CD4-positive, alpha-beta T cell treated with Interleukin-4 for 1 hour (primary cell): ENCODE data around the gene FAM118B.

Source experiments
- DNase-seq, 2 donors: peaks; one replicate each; pipeline ENCODE4 v3.0.0-alpha.2; 2020 to 2022

Gene FAM118B

GRCh38 chr11:126186708-126187529 lies 24.7 kb upstream of the FAM118B start:
- DNase-seq = no peak

- no peak for DNase-seq
Measured at GRCh38 chr11:126188332-126189108, 23.1 kb upstream of the FAM118B start.

- no peak for DNase-seq
Measured at GRCh38 chr11:126189109-126189929, 22.3 kb upstream of the FAM118B start.

- no peak for DNase-seq
Measured at GRCh38 chr11:126190792-126191191, 20.8 kb upstream of the FAM118B start.

- no peak for DNase-seq
Measured at GRCh38 chr11:126191379-126192073, 20.1 kb upstream of the FAM118B start.

GRCh38 chr11:126192361-126192760 lies 19.2 kb upstream of the FAM118B start:
- DNase-seq = no peak

GRCh38 chr11:126193038-126193478 lies 18.5 kb upstream of the FAM118B start:
- DNase-seq = no peak

GRCh38 chr11:126194121-126194543 lies 17.4 kb upstream of the FAM118B start:
- peak; percentile 21 to 45 for DNase-seq

GRCh38 chr11:126195119-126195518 lies 16.5 kb upstream of the FAM118B start:
- no peak for DNase-seq

GRCh38 chr11:126197277-126197939 lies 14.2 kb upstream of the FAM118B start:
- no peak for DNase-seq

- DNase-seq = no peak
Measured at GRCh38 chr11:126198648-126199047, 12.9 kb upstream of the FAM118B start.

- no peak for DNase-seq
Measured at GRCh38 chr11:126202646-126203359, 8.8 kb upstream of the FAM118B start.

GRCh38 chr11:126205359-126205758 lies 6.2 kb upstream of the FAM118B start:
- no peak for DNase-seq

- no peak for DNase-seq
Measured at GRCh38 chr11:126207896-126208295, 3.7 kb upstream of the FAM118B start.

GRCh38 chr11:126210871-126211235 lies 729 bp upstream of the FAM118B start:
- no peak for DNase-seq

GRCh38 chr11:126212089-126212660 lies 593 bp downstream of the FAM118B start:
- no peak for DNase-seq

- no peak for DNase-seq
Measured at GRCh38 chr11:126214441-126214840, 2.9 kb downstream of the FAM118B start.

- no peak for DNase-seq
Measured at GRCh38 chr11:126214841-126215240, 3.3 kb downstream of the FAM118B start.

GRCh38 chr11:126216526-126217305 lies 5.1 kb downstream of the FAM118B start:
- DNase-seq = no peak

GRCh38 chr11:126217491-126217890 lies 5.9 kb downstream of the FAM118B start:
- no peak for DNase-seq
